DMS153 (cell line): ENCODE data around the gene GCNA.
A peak's percentile ranks its signal among the peaks of the same experiment; 100 is the strongest.

Experiments
- DNase-seq: peaks from one replicate; lab custom pipeline; 2025; lab: John Stamatoyannopoulos, UW

The GCNA gene, protein sequence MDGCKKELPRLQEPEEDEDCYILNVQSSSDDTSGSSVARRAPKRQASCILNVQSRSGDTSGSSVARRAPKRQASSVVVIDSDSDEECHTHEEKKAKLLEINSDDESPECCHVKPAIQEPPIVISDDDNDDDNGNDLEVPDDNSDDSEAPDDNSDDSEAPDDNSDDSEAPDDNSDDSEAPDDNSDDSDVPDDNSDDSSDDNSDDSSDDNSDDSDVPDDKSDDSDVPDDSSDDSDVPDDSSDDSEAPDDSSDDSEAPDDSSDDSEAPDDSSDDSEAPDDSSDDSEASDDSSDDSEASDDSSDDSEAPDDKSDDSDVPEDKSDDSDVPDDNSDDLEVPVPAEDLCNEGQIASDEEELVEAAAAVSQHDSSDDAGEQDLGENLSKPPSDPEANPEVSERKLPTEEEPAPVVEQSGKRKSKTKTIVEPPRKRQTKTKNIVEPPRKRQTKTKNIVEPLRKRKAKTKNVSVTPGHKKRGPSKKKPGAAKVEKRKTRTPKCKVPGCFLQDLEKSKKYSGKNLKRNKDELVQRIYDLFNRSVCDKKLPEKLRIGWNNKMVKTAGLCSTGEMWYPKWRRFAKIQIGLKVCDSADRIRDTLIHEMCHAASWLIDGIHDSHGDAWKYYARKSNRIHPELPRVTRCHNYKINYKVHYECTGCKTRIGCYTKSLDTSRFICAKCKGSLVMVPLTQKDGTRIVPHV

DNA sequence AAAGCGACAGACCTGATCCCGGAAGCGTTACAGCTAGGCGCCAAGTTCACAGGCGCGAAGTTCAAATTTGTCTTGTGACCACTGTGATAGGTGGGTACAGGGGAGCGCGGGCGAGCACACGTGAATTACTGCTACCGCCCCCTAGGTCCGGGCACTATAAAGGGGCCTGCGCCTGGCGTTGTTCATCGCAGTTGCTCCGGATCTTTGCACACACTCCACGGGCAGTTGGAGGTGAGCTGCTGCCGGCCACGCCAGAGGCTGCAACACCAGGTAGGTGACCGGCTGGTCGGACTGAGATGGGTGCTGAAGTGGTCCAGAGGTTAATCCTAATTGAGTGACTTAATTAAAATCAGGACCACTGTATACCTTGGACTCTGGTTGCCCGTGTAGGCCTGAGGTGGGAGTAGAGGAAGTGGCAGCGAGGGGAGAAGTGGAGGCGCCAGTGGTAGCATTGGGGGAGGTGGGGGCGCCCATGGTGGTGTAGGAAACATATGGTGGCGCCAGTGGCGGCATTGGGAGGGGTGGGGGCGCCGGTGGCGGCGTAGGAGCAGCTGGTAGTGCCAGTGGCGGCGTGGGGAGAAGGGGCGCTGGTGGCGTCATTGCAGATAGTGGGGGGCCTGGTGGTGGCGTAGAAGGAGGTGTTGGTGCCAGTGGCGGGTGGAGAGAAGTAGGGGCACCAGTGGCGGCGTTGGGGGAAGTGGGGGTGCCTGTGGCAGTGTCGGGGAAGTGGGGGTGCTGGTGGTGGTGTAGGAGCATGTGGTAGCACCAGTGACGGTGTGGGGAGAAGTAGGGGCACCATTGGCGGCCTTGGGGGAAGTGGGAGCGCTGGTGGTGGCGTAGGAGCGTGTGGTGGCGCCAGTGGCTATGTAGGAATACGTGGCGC, at the start of gene GCNA:
Gene GCNA (plus strand): TSS at position 185 of the 883 bp plus-strand sequence. CDS start 2,385 bp downstream, outside the sequence.
- DNase-seq, result no peak

GRCh38 chrX:71532078-71532752, 46.0 kb upstream of the GCNA start:
- DNase-seq, result peak; percentile 31

DNA sequence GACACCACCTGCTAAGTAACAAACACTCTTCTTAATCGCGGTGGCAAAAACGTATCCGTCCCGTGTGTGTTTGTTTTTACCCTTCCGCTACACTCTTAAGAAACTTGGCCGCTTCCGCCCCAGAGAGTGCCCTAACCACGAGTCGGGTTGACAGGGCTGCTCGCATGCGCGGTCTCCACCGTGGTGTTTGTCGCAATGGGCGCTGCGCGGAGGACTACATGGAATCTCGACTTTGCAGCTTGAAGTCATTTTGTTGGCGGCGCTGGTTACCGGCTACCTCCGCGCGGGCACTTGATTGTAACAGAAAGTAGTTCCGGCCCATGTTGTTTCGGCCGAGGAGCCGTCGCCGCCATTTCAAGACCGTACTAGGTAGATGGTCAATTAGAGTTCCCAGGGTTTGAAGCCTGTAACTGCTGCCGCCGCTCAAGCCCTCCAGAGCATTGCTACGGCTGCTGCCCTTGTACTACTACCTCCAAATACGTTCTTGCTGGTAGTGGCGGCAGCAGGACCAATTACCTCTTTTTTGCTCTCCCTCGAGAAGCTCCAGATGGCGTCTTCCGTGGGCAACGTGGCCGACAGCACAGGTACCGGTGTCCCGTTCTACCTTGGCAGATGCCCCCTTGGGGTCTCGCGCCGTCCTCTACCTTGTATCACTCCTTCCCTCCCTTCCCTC, 45.3 kb upstream of the GCNA start, which contains the start of gene OGT:
Gene OGT (plus strand): TSS at position 352 of the 673 bp plus-strand sequence. CDS start 196 bp downstream, at position 548.
- DNase-seq, result peak; percentile 91

DNA sequence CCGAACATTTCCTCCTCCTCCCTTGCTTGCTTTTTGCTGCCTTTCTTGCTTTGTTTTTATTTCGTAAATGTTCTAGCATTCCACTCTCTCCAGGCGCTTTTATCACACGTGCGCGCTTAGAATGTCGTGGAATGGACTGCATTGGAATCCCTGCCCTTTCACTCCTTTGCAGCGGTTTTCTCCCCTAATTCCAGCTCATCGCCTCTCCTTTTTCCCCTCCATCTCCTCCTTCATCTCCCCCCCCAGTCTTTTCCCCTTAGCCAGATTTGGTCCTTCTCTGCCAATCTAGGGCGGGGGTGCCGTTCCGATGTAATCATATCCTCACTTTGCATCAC, 44.8 kb upstream of the GCNA start:
- DNase-seq, result no peak

DNA sequence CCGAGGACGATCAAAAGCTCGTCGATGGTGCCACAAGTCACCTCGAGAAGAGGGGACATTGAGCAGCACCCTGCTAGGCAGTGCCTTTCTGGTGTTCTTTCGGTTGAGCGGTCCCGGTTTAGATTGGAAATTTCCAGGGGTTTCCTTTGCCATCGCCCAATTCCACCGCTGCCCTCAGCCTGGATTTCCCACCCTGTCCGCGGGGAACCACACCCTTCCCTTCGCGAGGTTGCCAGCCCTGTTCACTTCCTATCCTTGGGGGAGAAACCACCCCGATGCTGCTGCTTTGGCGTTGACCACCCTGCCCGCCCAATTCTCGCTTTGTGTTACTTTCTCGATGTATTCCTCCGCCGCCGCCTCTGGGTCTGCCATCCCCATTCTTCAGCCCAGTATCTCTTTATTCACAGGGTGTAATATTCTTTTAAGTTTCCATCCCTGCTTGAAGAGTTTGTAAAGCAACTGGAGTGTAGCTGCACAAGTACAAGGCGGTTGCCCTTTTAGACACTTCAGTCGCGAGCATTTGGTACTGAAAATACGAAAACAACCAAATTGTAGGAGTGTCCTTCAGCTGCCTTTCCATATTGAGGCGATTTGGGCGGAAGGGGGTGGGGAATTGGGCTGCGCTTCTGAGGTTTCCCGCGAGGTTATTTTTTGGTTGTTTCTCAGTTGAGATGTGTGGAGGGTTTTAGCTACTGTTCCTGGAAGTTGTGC, 44.2 kb upstream of the GCNA start:
- peak; percentile 4 for DNase-seq

- DNase-seq, result no peak
Measured at GRCh38 chrX:71534773-71535544, 43.3 kb upstream of the GCNA start.

DNA sequence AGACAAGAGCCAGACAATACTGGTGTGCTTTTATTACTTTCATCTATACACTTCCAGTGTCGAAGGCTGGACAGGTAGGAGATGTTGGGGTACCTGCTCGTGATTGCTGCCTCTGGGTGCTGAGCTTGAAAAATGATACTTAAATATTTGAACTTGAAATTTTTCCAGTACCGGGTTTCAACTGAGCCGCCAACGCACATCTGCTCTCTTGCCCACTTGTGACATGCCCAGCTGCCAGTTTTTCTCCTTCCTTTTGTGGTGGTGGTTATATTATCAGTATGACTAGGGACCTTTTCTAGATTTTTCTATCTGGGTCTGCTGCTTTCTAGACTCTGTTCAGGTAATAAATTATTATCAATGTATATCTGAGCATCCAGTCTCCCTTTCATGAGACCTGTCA, 42.0 kb upstream of the GCNA start:
- DNase-seq, result no peak

DNA sequence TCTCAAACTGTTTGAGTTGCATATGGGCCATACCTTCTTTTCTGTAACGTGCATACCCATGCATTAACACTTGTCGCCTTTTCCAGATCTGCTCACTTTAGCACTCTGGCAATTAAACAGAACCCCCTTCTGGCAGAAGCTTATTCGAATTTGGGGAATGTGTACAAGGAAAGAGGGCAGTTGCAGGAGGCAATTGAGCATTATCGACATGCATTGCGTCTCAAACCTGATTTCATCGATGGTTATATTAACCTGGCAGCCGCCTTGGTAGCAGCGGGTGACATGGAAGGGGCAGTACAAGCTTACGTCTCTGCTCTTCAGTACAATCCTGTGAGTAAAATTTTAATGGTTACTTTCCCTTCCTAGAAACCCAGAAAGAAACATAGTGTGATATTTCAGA, 40.5 kb upstream of the GCNA start:
- DNase-seq, result no peak

GRCh38 chrX:71540801-71541200, 37.4 kb upstream of the GCNA start:
- DNase-seq, result no peak

DNA sequence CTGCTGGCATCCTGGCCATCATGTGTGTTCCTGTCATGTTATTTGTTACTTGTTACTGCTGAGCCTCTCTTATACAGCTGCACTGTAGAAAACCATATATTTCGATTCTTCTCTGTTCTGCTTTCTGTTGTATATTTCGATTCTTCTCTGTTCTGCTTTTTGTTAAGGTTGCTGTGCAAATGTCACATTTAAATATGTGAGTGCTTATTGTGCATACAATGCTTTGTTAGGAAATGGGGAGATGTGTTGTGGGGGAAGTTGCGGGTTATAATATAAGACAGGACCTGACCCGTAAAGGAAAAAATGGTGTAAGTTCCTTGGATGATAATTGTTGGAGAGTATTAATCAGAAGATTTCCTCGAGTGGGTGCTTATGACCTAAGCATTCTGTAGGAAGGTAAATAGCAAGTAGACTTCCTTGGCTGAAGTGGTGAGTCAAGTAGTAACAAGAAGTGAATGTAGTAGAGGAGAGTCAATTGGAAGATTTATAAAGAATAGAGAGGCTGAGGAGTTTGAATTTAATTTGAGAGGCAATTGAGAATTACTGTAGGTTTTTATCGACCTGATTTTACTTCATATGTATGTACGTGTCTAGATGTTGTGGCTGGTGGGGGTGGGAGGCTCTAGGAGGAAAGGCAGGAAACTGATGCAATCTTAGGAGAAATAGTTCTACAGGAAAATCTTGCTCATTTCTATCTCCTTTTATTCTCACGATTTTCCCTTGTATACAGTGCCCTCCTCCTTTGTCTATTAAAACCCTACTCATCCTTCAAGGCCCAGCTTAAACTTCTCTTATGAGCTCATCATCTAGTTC, 36.8 kb upstream of the GCNA start:
- no peak for DNase-seq

GRCh38 chrX:71542411-71542810, 35.8 kb upstream of the GCNA start:
- DNase-seq, result no peak

DNA sequence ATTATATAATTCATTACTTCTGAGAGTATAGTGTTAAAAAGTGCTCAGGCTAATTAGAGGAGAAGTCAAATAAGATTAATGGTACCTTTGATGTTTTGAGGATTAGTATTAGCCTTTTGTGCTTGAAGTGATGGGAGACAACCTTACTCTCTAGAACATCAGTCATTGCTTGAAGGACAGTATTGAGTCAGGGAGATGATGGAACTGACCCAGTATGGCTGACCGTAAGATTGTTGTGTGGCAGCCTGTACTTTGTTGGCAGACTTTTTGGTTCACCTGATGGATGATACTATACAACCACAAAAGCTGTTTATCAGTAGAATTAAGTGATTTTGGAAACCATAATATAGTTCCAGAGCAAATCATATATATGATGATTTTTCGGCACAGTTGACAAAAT, 35.4 kb upstream of the GCNA start:
- DNase-seq, result no peak

DNA sequence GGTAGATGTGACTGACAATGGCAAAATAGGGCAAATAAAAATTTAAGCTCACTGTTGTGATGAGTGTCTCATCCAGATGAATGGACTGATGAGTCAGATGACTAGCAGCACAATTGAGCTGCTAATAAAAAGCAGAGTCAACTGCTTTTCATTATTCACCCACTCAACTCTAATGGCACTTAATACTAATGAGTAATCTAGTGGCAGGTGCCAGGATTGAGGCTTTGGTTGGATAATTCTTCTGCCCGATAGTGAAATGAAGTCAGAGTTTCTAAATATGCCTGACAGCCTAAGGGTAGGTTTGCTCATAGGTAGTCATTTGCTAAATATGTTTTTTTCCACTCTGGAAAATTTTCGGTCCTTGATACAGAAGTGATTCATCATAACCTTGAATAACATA, 34.9 kb upstream of the GCNA start:
- peak; percentile 85 for DNase-seq

DNA sequence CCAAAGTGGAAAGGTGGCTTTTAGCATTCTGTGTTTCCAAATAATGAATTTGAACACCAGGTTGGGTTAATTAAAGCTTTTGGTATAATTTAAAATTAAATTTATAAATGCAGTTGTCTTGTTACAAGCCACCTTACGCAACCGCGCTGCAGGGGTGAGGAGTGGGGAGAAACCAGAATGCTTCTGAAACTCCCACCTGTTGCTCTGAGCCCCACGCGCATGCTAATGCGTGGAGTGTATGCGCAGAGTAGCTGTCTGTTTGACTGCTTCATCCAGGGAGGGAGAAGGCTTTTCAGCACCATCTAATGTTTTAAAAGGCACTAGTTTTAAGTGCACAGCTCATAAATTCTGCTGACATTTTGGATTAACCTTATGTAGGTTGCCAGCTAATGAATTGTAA, 32.9 kb upstream of the GCNA start:
- DNase-seq, result no peak

GRCh38 chrX:71546879-71547278, 31.4 kb upstream of the GCNA start:
- DNase-seq, result no peak

DNA sequence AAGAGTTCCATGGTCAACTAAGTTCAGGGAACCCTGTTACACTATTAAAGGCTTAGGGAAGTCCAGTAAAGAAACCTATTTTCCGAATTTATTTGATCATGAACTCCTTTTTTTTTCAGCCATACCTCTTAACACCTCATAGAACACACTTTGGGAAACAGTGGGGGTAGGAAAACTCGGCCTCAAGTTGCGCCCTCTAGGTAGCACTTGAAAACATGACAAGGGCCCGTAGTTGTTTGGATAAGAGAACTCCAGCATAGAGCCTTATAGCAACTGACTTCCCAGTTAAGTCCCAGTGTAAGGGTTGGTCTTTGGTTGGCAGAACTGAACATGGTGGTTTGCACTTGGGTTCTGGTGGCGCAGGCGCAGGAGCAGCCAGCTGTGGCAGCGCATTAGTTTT, 30.9 kb upstream of the GCNA start:
- no peak for DNase-seq

DNA sequence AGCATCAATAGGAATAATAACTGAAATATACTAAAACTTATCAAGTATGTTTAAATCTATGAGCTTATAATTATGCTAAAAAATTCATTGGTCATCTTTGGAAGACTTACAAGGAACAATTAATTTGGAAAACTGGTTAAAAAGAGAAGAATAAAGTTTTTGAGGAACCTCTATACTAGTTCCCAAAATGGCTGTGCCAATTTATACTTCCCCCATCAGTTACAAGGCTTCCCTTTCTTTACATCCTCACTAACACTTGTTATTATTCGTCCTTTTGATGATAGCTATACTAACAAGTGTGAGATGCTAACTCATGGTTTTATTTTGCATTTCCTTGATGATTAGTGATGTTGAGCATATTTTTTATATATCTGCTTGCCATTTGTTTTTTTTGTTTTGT, 28.3 kb upstream of the GCNA start:
- no peak for DNase-seq

DNA sequence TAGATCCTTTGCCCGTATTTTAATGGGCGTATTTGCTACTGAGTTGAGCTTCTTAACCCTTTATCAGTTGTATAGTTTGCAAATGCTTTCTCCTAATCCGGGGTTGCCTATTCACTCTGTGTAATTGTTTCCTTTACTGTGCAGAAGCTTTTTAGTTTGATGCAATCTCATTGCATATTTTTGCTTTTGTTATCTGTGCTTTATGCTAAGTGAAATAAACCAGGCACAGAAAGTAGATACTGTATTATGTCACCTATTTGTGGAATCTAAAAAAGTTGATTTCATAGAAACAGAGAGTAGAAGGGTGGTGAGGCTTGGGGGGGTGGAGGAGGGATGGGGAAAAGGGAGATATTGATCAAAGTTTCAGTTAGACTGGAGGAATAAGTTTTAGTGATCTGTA, 27.7 kb upstream of the GCNA start:
- no peak for DNase-seq

DNA sequence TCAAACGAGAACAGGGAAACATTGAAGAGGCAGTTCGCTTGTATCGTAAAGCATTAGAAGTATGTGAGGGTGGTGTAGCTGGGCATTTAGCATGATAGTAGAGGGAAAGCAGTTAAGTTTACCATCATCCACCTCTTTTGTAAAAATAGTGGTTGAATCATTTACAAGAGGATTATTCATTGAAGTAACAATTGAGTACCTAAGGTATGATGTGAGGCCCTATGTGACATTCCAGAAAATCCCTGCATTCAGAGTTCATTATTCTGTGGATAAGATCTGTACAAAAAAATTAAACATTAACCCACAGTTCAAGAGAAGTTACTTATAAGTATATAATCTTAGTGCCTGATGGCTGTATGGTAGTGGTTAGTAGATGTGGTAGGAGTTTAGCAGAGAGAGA, 22.2 kb upstream of the GCNA start:
- no peak for DNase-seq
